Upper lobe of right lung (tissue), 1 donor: ENCODE results near the gene CLMN. TPM values are rescaled to one million over a fixed set of nuclear protein-coding genes. Genes with fewer than 3 reads are reported as not detected.
"Not testable (repeated sequence)": the region's sequence is repeated elsewhere in the genome, so short reads cannot be mapped to it uniquely, and the experiment has no call there.

Experiments
- ATAC-seq: fragments of 200-7000 bp; cut with Tn5 transposase; one replicate; pipeline ENCODE4 v1.9.1; 2020; ENCODE audit warnings: mild to moderate bottlenecking, moderate library complexity
- DNase-seq: peaks from one replicate; pipeline ENCODE4 v3.0.0-alpha.2; 2020
- H3K27ac ChIP-seq: fragments of 200-600 bp; one replicate; pipeline ENCODE4 v1.8.0; 2022
- H3K27me3 ChIP-seq: fragments of 200-600 bp; one replicate; pipeline ENCODE4 v1.8.0; 2022; ENCODE audit warnings: mild to moderate bottlenecking
- H3K36me3 ChIP-seq: fragments of 200-600 bp; one replicate; pipeline ENCODE4 v1.8.0; 2022
- H3K4me1 ChIP-seq: fragments of 200-600 bp; one replicate; pipeline ENCODE4 v1.8.0; 2022
- H3K4me3 ChIP-seq: fragments of 200-600 bp; one replicate; pipeline ENCODE4 v1.8.0; 2022; ENCODE audit warnings: mild to moderate bottlenecking
- H3K9me3 ChIP-seq: fragments of 200-600 bp; one replicate; pipeline ENCODE4 v1.8.0; 2022
- intact Hi-C: fragments of 100-400 bp; cut with DNase I; formaldehyde crosslinking; loops from one replicate; pipeline ENCODE4 v1.11.0; 2022
- total RNA-seq: library from RNA; stranded (reverse); fragmentation: NEBNext Ultra II Directional; extraction: Animal tissue kit (Norgen Biotek cat#: 25700); gene quantifications from one replicate; pipeline ENCODE4 v1.2.1, GENCODE V29; 2021
- TF ChIP-seq, protein P1 (sequence below): fragments of 200-600 bp; IDR thresholded peaks from one replicate; pipeline ENCODE4 v1.8.0; 2022; ENCODE audit warnings: antibody characterized with exemption
- donor health status: DM: no; HTN: yes; CAD: no; lungs with severe emphysema.

The CLMN gene
- total RNA-seq, 1 donor from 2014 or later, result 19.3 TPM

- TF ChIP-seq, protein P1, sequence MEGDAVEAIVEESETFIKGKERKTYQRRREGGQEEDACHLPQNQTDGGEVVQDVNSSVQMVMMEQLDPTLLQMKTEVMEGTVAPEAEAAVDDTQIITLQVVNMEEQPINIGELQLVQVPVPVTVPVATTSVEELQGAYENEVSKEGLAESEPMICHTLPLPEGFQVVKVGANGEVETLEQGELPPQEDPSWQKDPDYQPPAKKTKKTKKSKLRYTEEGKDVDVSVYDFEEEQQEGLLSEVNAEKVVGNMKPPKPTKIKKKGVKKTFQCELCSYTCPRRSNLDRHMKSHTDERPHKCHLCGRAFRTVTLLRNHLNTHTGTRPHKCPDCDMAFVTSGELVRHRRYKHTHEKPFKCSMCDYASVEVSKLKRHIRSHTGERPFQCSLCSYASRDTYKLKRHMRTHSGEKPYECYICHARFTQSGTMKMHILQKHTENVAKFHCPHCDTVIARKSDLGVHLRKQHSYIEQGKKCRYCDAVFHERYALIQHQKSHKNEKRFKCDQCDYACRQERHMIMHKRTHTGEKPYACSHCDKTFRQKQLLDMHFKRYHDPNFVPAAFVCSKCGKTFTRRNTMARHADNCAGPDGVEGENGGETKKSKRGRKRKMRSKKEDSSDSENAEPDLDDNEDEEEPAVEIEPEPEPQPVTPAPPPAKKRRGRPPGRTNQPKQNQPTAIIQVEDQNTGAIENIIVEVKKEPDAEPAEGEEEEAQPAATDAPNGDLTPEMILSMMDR, result no peak
- Histone ChIP-seq H3K4me1 (peaks cover 50% of the 10 kb centered on the region), H3K27me3 (no peaks in the 10 kb centered on the region), H3K9me3 (no peaks in the 10 kb centered on the region), H3K36me3 (no peaks in the 10 kb centered on the region), H3K27ac (no peak overlapping the region), H3K4me3 (no peak overlapping the region)
- DNase-seq, result no peak
- intact Hi-C loops, result no loop called here
- peak; percentile 22 for ATAC-seq
Measured at GRCh38 chr14:95140060-95140858, 179.4 kb downstream of the CLMN start.

GRCh38 chr14:95138876-95139275 is 180.8 kb downstream of the CLMN start:
- H3K4me1 ChIP-seq, result peaks cover 55% of the 10 kb centered on the region

GRCh38 chr14:95138455-95138854 is 181.3 kb downstream of the CLMN start:
- H3K27ac ChIP-seq, H3K27me3 ChIP-seq, DNase-seq, H3K4me3 ChIP-seq, H3K36me3 ChIP-seq, H3K9me3 ChIP-seq, intact Hi-C loops, ATAC-seq: not testable (repeated sequence)
- peaks cover 58% of the 10 kb centered on the region for H3K4me1 ChIP-seq

More at GRCh38 chr14:95138876-95139275, 180.8 kb downstream of the CLMN start:
- Histone ChIP-seq H3K27me3 (no peaks in the 10 kb centered on the region), H3K27ac (no peak overlapping the region), H3K9me3 (no peaks in the 10 kb centered on the region), H3K36me3 (no peaks in the 10 kb centered on the region), H3K4me3 (no peak overlapping the region)
- TF ChIP-seq, protein P1, result no peak
- no peak for ATAC-seq
- intact Hi-C loops, result no loop called here
- DNase-seq, result no peak

GRCh38 chr14:95137804-95138167 is 181.9 kb downstream of the CLMN start:
- Histone ChIP-seq H3K4me1 (peaks cover 54% of the 10 kb centered on the region), H3K9me3 (no peaks in the 10 kb centered on the region), H3K36me3 (peaks cover 9% of the 10 kb centered on the region), H3K27ac (peak overlapping the region; percentile 11), H3K27me3 (no peaks in the 10 kb centered on the region), H3K4me3 (no peak overlapping the region)
- intact Hi-C loops, result no loop called here
- ATAC-seq (no peak), DNase-seq (no peak)
- TF ChIP-seq, protein P1, result no peak

GRCh38 chr14:95137164-95137803 is 182.4 kb downstream of the CLMN start:
- TF ChIP-seq, protein P1, result no peak
- Histone ChIP-seq H3K36me3 (peaks cover 11% of the 10 kb centered on the region), H3K4me3 (no peak overlapping the region), H3K4me1 (peaks cover 50% of the 10 kb centered on the region), H3K27me3 (no peaks in the 10 kb centered on the region), H3K27ac (peak overlapping the region; percentile 11), H3K9me3 (no peaks in the 10 kb centered on the region)
- intact Hi-C loops, result no loop called here
- DNase-seq (no peak), ATAC-seq (no peak)

- Histone ChIP-seq H3K9me3 (no peaks in the 10 kb centered on the region), H3K4me3 (no peak overlapping the region), H3K27ac (no peak overlapping the region), H3K36me3 (peaks cover 11% of the 10 kb centered on the region), H3K4me1 (peaks cover 50% of the 10 kb centered on the region), H3K27me3 (no peaks in the 10 kb centered on the region)
- no peak for ATAC-seq
- intact Hi-C loops, result no loop called here
- TF ChIP-seq, protein P1, result no peak
- DNase-seq, result no peak
Measured at GRCh38 chr14:95136631-95137030, 183.1 kb downstream of the CLMN start.
